A673 (cell line): ENCODE results near the gene ZNF23. TPM values are rescaled to one million over a fixed set of nuclear protein-coding genes. Genes with fewer than 3 reads are reported as not detected.

ENCODE experiments used
- BruUV-seq: library from RNA; stranded (reverse); fragments of 400-500 nt; replicated peaks from 2 replicates; lab custom pipeline; 2021; lab: Mats Ljungman, UMichigan
- CTCF ChIA-PET: fragments of 300-600 bp; sonication (Branson Sonifier 250); formaldehyde crosslinking; loops from one replicate; lab custom pipeline; 2022; ENCODE audit warnings: antibody characterized with exemption; lab: Charles Lee
- POLR2A ChIA-PET: fragments of 300-600 bp; sonication (Branson Sonifier 250); formaldehyde crosslinking; loops from one replicate; lab custom pipeline; 2022; ENCODE audit warnings: antibody characterized with exemption; ENCODE audit not compliant: low non-redundant PET; lab: Charles Lee
- DNase-seq: peaks from one replicate; pipeline ENCODE4 v3.0.0-alpha.2; 2015; ENCODE audit warnings: low spot score
- H3K27ac ChIP-seq: fragments of 200-600 bp; sonication (generic); 2 replicates; pipeline ENCODE4 v1.5.1; 2016; ENCODE audit warnings: mixed run types, low read depth, mild to moderate bottlenecking, mixed read lengths, antibody characterized with exemption, low read length; ENCODE audit not compliant: poor library complexity, severe bottlenecking
- H3K27me3 ChIP-seq: fragments of 200-600 bp; sonication (generic); replicated peaks from 2 replicates; pipeline ENCODE4 v1.6.1; 2017; ENCODE audit warnings: mixed run types, low read depth, mild to moderate bottlenecking, mixed read lengths, antibody characterized with exemption, low read length; ENCODE audit not compliant: insufficient read depth, poor library complexity
- H3K36me3 ChIP-seq: fragments of 200-600 bp; sonication (generic); 2 replicates; pipeline ENCODE4 v1.6.1; 2016; ENCODE audit warnings: mixed run types, mild to moderate bottlenecking, mixed read lengths, antibody characterized with exemption, low read length; ENCODE audit not compliant: insufficient read depth, poor library complexity, severe bottlenecking
- H3K4me1 ChIP-seq: fragments of 200-600 bp; sonication (generic); 2 replicates; pipeline ENCODE4 v1.6.1; 2017; ENCODE audit warnings: mixed run types, mild to moderate bottlenecking, mixed read lengths, antibody characterized with exemption, low read length; ENCODE audit not compliant: insufficient read depth, poor library complexity, severe bottlenecking
- H3K4me3 ChIP-seq: fragments of 200-600 bp; sonication (generic); 2 replicates; pipeline ENCODE4 v1.5.1; 2016; ENCODE audit warnings: low read depth, mixed run types, mild to moderate bottlenecking, mixed read lengths, low read length; ENCODE audit not compliant: poor library complexity, severe bottlenecking
- H3K9me3 ChIP-seq: fragments of 200-600 bp; sonication (generic); 2 replicates; pipeline ENCODE4 v1.6.1; 2016; ENCODE audit warnings: mixed run types, low read depth, mild to moderate bottlenecking, mixed read lengths, antibody characterized with exemption, low read length; ENCODE audit not compliant: poor library complexity, severe bottlenecking
- CTCF ChIP-seq: fragments of 300-800, 200-600 bp; sonication (generic); conservative IDR thresholded peaks from 2 replicates; pipeline ENCODE4 v1.5.1; 2017; ENCODE audit warnings: low read depth, mild to moderate bottlenecking, antibody characterized with exemption, low read length, moderate library complexity, mixed read lengths
- EZH2 ChIP-seq: fragments of 200-600 bp; sonication (generic); IDR thresholded peaks from 2 replicates; pipeline ENCODE4 v1.6.1; 2017; ENCODE audit warnings: borderline replicate concordance, low read depth, mild to moderate bottlenecking, mixed read lengths, antibody characterized with exemption, low read length; ENCODE audit not compliant: poor library complexity, severe bottlenecking
- intact Hi-C: fragments of 100-400 bp; cut with micrococcal nuclease; formaldehyde crosslinking; loops from one replicate; pipeline ENCODE4 v1.10.0; 2022; ENCODE audit not compliant: unreplicated experiment
- total RNA-seq: library from RNA; stranded (reverse); gene quantifications from 2 replicates; pipeline ENCODE4 v1.2.3, GENCODE V29; 2021

Gene ZNF23
- total RNA-seq, 1 experiment from 2014 or later = 10.2 TPM

- intact Hi-C loops = loop anchor here (1.0 kb wide), 1 partner anchor 22 kb away; the partner anchor contains the start of gene ZNF23
- peak overlapping the region; percentile 75 for H3K4me3 ChIP-seq
- TF ChIP-seq EZH2 (no peak), CTCF (no peak)
Measured at GRCh38 chr16:71484006-71484893, 22.2 kb upstream of the ZNF23 start.

GRCh38 chr16:71482569-71482968 lies 20.5 kb upstream of the ZNF23 start:
- no peaks in the 10 kb centered on the region for H3K9me3 ChIP-seq
- no TSS peak for BruUV-seq
- no peak for DNase-seq
- H3K27ac ChIP-seq = no peak overlapping the region
- ChIA-PET CTCF (no interaction called here), POLR2A (no interaction called here)
- no peak overlapping the region for H3K4me3 ChIP-seq
- no peaks in the 10 kb centered on the region for H3K36me3 ChIP-seq
- peaks cover 4% of the 10 kb centered on the region for H3K4me1 ChIP-seq
- intact Hi-C loops = no loop called here
- TF ChIP-seq EZH2 (no peak), CTCF (no peak)
- H3K27me3 ChIP-seq = no peaks in the 10 kb centered on the region

More at GRCh38 chr16:71484006-71484893, 22.2 kb upstream of the ZNF23 start:
- Histone ChIP-seq H3K4me1 (peaks cover 4% of the 10 kb centered on the region), H3K9me3 (no peaks in the 10 kb centered on the region), H3K27me3 (no peaks in the 10 kb centered on the region), H3K36me3 (no peaks in the 10 kb centered on the region), H3K27ac (peak overlapping the region; percentile 89)
- ChIA-PET CTCF (no interaction called here), POLR2A (no interaction called here)
- peak; percentile 93 for DNase-seq
- BruUV-seq = no TSS peak

- intact Hi-C loops = no loop called here
- POLR2A ChIA-PET = no interaction called here
Measured at GRCh38 chr16:71480956-71481355, 18.9 kb upstream of the ZNF23 start.

More at GRCh38 chr16:71480956-71481355, 18.9 kb upstream of the ZNF23 start:
- H3K9me3 ChIP-seq = no peaks in the 10 kb centered on the region
- DNase-seq = no peak
- H3K36me3 ChIP-seq = no peaks in the 10 kb centered on the region
- no peaks in the 10 kb centered on the region for H3K27me3 ChIP-seq
- no peak overlapping the region for H3K4me3 ChIP-seq
- H3K4me1 ChIP-seq = peaks cover 4% of the 10 kb centered on the region
- no peak for TF ChIP-seq CTCF
- no peak for TF ChIP-seq EZH2
- CTCF ChIA-PET = no interaction called here
- H3K27ac ChIP-seq = no peak overlapping the region
- BruUV-seq = no TSS peak
